ENCODE data around the gene DCXR. TPM values are rescaled to one million over a fixed set of nuclear protein-coding genes. Genes with fewer than 3 reads are reported as not detected.

DCXR gene
- total RNA-seq, 2 donors from 2014 or later: 114 to 125 TPM

DNA sequence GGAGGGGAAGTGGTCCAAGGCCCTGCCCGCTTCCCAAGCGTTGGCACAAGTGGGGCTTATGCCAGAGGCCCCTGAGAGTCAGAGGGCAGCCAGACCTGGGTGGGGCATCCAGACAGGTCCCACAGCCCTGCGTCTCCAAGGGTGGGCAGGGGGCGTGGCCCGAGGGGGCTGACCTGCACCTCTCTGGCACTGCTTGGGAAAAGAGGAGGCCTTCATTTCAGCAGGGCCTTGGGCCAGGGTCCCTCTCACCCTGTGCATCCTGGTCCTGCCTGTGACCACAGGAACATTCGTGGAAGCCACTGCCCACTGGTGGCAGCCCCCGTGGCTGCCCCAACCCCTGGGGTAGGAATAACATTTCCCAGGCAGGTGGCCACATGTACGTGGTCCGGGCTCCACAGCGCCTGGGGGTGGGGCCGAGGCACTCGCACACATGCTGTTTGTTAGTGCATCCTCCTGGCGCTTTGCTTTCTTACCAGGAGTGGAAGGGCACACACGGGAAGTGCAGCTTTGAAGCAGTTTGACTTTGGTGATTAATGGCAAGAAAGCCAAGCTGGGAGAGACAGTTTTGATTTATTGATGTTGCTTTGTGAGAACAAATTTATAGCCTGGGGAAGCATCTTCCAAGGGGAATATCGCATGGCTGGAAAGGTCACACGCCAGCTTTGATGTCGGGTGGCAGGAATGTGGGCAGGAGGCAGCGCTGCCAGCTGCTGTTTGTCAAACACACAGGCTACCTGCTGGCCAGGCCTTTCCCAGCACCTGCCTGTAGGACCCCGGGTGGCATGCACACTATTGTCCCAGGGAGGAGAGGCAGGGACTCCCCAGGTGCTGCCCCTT lies 19.1 kb downstream of the DCXR start:
- H3K36me3 Mint-ChIP-seq (ENCODE audit: insufficient read depth in 2 of 2): no peaks in the 10 kb centered on the region
- H3K27ac Mint-ChIP-seq: no peak overlapping the region

DNA sequence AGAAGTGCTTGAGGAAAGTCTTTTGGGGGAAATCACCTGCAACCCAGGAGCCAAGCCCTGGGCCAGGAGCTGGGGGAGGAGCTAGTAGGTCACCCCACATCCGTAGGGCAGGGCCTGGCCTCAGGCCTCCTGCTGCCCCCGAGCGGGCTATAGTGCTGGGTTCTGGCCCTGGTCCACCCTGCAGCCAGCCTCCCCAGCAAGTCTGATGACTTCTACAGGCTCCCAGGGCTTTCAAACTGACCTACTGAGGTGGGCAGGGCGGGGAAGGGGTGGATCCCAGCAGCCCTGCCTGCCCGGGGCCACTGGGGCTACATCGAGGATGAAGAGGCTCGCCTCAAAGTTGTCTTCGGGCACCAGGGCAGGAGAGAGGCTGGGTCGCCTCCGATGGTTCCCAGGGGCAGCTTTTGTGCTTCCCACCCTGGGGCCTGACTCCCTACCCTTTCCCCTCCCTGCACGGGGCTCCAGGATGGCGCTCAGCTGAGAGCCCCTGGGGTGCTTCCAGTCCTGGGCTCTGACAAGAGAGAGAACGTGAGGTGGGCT lies 19.8 kb downstream of the DCXR start:
- H3K27me3 Mint-ChIP-seq (ENCODE audit: low read depth): no peaks in the 10 kb centered on the region
- no peaks in the 10 kb centered on the region for H3K36me3 Mint-ChIP-seq (ENCODE audit: insufficient read depth in 2 of 2)
- no peak overlapping the region for H3K4me3 Mint-ChIP-seq
- H3K9me3 Mint-ChIP-seq: no peaks in the 10 kb centered on the region
- peaks cover 20% of the 10 kb centered on the region for H3K4me1 Mint-ChIP-seq (ENCODE audit: low read depth)
- DNase-seq (no peak), ATAC-seq (replicated peaks in 1 of 2) (no peak)
- H3K27ac Mint-ChIP-seq: no peak overlapping the region

More for the DNA sequence above, 19.1 kb downstream of the DCXR start:
- H3K9me3 Mint-ChIP-seq: no peaks in the 10 kb centered on the region
- ATAC-seq (replicated peaks in 1 of 2) (no peak), DNase-seq (no peak)
- H3K27me3 Mint-ChIP-seq (ENCODE audit: low read depth): no peaks in the 10 kb centered on the region
- peaks cover 20% of the 10 kb centered on the region for H3K4me1 Mint-ChIP-seq (ENCODE audit: low read depth)
- H3K4me3 Mint-ChIP-seq: no peak overlapping the region

DNA sequence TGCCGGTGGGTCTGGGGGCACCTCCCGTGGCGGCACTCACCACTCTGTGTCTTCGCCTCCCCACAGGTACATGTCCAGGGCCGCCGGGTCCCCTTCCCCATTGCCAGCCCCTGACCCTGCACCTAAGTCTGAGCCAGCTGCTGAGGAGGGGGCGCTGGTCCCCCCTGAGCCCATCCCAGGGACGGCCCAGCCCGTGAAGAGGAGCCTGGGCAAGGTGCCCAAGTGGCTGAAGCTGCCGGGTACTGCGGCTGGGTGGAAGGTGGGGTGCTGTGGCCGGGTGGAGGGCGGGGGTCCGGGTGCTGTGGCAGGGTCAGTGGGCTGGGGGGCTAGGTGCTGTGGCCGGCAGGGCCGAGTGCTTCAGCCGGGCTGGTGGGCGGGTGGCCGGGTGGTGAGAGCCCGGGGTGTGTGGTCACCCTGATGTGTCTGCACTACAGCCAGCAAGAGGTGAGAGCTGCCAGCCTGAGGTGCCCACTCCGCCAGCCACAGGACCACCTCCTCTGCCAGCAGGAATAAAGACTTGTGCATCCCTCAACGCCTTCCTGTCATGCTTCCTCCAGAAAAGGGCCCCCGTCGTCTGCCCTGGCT lies 20.5 kb downstream of the DCXR start:
- H3K9me3 Mint-ChIP-seq: no peaks in the 10 kb centered on the region
- DNase-seq (no peak), ATAC-seq (replicated peaks in 1 of 2) (no peak)
- no peak overlapping the region for H3K27ac Mint-ChIP-seq
- no peaks in the 10 kb centered on the region for H3K36me3 Mint-ChIP-seq (ENCODE audit: insufficient read depth in 2 of 2)
- peaks cover 18% of the 10 kb centered on the region for H3K4me1 Mint-ChIP-seq (ENCODE audit: low read depth)
- no peaks in the 10 kb centered on the region for H3K27me3 Mint-ChIP-seq (ENCODE audit: low read depth)
- no peak overlapping the region for H3K4me3 Mint-ChIP-seq

DNA sequence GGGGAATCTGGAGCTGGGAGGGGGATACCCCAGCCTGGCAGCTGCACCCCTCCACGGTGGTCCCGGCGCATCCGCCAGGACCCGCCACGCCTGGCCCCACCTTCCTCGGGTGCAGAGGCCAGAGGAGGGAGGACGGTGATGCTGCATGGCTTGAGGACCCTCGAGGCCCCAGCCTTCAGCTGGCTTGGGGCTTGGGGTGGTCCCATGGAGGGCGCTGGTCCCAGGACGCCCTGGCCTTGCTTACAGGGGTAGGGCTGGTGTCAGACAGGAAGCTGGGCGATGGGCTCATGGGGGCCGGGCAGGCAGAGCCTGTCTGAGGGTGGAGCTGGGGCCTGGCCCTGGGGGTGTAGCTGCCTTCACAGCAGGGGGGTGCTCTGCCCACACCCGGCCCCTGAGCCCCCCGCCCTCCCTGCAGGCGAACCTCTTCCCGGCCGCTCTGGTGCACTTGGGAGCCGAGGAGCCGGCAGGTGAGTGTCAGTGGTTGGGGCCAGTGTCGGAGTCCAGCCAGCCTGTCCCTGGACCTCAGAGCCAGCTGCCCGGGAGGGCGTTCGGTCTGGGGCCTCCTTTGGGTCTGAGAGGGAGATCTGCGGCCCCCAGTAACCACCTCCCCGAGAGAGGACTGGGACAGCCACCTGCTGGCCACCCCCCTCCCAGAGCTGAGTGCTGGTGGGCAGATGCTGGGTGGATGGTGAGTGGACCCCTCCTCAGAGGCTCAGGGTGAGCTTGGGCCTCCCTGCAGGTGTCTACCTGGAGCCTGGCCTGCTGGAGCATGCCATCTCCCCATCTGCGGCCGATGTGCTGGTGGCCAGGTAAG lies 21.2 kb downstream of the DCXR start:
- Mint-ChIP-seq H3K36me3 (ENCODE audit: insufficient read depth in 2 of 2) (no peaks in the 10 kb centered on the region), H3K27ac (no peak overlapping the region), H3K4me3 (no peak overlapping the region), H3K27me3 (ENCODE audit: low read depth) (no peaks in the 10 kb centered on the region), H3K4me1 (ENCODE audit: low read depth) (peaks cover 11% of the 10 kb centered on the region), H3K9me3 (no peaks in the 10 kb centered on the region)
- DNase-seq (no peak), ATAC-seq (replicated peaks in 1 of 2) (no peak)

DNA sequence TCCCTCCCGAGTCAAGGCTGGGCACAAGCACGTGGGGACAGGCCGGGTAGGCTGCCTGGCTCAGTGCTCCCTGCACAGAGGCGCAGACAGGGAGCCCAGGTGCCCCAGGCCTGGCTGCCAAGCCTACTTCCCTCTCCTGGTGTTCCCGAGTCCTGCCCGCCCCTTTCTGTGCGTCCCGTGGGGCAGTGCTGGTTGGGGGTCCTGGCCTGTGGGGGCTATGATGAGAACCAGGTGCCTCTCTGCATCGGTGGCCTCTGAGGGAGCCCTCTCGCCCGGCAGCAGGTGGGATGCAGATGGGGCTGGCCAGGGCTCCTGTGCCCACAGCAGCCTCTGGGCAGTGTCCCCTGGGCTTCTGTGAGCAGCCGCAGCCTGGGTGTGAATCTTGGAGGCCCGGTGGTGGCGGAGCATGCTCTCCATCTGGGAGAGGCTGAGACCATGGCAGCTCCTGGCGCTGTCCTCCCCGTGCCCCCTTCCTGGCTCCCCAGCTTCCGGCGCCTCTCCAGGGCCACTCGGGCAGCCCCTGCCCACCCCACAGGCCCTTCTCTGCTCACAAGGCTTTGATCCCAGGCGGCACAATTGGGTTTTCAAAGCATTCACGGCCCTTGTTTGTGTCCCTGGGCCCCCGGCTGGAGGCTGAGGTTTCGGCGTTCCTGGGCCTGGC lies 22.1 kb downstream of the DCXR start:
- DNase-seq: no peak
- H3K27ac Mint-ChIP-seq: no peak overlapping the region
- H3K9me3 Mint-ChIP-seq: no peaks in the 10 kb centered on the region
- H3K36me3 Mint-ChIP-seq (ENCODE audit: insufficient read depth in 2 of 2): no peaks in the 10 kb centered on the region
- no peaks in the 10 kb centered on the region for H3K27me3 Mint-ChIP-seq (ENCODE audit: low read depth)
- no peak for ATAC-seq (replicated peaks in 1 of 2)
- H3K4me1 Mint-ChIP-seq (ENCODE audit: low read depth): peaks cover 6% of the 10 kb centered on the region
- no peak overlapping the region for H3K4me3 Mint-ChIP-seq

DNA sequence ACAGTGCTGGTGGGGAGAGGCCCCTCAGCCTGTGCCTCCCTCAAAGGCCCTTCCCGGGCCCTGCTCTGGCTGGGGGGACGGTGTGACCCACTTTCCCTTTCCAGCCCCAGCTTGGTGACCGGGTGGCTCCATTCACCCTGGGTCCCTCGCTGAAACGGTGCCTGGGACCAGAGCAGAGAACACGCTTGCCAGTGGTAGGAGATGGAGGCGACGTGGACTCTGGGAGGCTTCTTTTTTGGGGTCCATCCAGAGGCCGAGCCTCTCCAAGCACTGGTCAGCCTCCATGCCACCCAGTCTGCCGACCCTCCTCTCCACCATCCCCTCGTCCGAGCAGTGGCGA lies 22.6 kb downstream of the DCXR start:
- no peak for DNase-seq
- Mint-ChIP-seq H3K27me3 (ENCODE audit: low read depth) (no peaks in the 10 kb centered on the region), H3K4me3 (no peak overlapping the region), H3K27ac (no peak overlapping the region), H3K36me3 (ENCODE audit: insufficient read depth in 2 of 2) (no peaks in the 10 kb centered on the region), H3K9me3 (no peaks in the 10 kb centered on the region), H3K4me1 (ENCODE audit: low read depth) (peaks cover under 1% of the 10 kb centered on the region)
- no peak for ATAC-seq (replicated peaks in 1 of 2)

DNA sequence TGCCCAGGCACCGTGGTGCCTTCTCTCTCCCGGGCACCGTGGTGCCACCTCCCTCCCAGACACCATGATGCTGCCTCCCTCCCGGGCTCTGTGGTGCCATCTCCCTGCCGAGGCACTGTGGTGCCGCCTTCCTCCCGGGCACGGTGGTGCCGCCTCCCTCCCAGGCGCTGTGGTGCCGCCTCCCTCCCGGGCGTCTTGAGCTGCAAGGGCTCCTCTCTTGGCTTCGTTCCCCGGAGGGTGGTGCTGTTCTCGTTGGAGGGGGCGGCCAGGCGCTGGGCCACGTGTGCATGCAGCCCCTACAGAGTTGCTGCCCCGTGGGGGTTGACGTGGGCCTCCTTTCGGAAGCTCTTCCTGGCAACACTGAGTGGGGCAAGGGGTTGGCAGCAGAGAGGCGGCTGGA lies 23.1 kb downstream of the DCXR start:
- Mint-ChIP-seq H3K4me3 (no peak overlapping the region), H3K27me3 (ENCODE audit: low read depth) (no peaks in the 10 kb centered on the region), H3K27ac (no peak overlapping the region), H3K9me3 (no peaks in the 10 kb centered on the region), H3K4me1 (ENCODE audit: low read depth) (no peaks in the 10 kb centered on the region), H3K36me3 (ENCODE audit: insufficient read depth in 2 of 2) (no peaks in the 10 kb centered on the region)
- no peak for DNase-seq
- no peak for ATAC-seq (replicated peaks in 1 of 2)

DNA sequence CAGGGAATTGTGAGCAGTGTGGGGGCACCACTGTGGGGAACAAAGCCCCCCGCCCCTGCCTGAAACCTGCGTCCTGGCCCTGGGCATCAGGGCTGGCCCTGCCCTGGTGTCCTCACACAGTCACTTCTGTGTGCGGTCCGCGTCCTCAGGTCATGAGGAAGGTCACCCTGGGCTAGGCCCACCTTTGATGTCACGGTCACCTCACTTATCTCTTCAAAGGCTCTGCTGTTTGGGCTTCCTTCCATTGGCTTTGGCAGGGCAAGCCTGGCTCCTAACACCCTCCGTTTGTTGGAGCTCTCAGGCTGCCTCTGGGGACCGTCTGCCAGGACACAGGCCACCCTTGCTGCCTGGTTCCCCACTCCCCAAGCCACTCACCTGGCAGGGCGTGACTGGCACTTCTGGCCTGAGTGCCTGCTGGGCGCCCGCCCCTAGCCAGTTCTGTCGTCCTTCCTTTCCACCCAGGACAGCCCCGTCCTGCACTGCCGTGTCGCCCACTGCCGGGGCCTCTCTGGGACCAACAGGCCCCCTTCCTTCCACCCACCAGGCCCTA lies 23.6 kb downstream of the DCXR start:
- no peak for ATAC-seq (replicated peaks in 1 of 2)
- Mint-ChIP-seq H3K4me1 (ENCODE audit: low read depth) (no peaks in the 10 kb centered on the region), H3K4me3 (no peak overlapping the region), H3K9me3 (no peaks in the 10 kb centered on the region), H3K36me3 (ENCODE audit: insufficient read depth in 2 of 2) (no peaks in the 10 kb centered on the region), H3K27ac (no peak overlapping the region), H3K27me3 (ENCODE audit: low read depth) (no peaks in the 10 kb centered on the region)
- no peak for DNase-seq

DNA sequence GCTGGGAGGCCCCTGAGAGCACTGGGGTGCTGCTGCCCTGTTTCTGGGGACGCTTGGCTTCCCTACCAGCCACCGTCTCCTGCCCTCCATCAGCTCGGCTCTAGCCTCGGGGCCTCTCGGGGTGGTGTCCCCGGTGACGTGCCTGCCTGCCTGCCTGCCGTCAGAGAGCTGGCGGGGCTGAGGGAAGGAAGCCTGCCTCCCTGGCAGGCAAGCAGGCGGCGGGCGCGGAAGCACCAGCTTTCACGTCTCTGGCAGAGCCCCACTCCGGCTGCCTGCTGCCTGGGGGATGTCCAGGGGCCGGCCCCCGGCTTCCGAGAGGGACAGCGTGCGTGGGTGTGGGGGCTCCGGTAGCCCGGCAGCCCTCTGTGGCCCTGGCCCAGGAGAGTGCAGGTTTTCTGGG lies 24.2 kb downstream of the DCXR start:
- Mint-ChIP-seq H3K27me3 (ENCODE audit: low read depth) (no peaks in the 10 kb centered on the region), H3K9me3 (no peaks in the 10 kb centered on the region), H3K4me1 (ENCODE audit: low read depth) (no peaks in the 10 kb centered on the region), H3K4me3 (no peak overlapping the region), H3K36me3 (ENCODE audit: insufficient read depth in 2 of 2) (no peaks in the 10 kb centered on the region), H3K27ac (no peak overlapping the region)
- ATAC-seq (replicated peaks in 1 of 2) (no peak), DNase-seq (no peak)

DNA sequence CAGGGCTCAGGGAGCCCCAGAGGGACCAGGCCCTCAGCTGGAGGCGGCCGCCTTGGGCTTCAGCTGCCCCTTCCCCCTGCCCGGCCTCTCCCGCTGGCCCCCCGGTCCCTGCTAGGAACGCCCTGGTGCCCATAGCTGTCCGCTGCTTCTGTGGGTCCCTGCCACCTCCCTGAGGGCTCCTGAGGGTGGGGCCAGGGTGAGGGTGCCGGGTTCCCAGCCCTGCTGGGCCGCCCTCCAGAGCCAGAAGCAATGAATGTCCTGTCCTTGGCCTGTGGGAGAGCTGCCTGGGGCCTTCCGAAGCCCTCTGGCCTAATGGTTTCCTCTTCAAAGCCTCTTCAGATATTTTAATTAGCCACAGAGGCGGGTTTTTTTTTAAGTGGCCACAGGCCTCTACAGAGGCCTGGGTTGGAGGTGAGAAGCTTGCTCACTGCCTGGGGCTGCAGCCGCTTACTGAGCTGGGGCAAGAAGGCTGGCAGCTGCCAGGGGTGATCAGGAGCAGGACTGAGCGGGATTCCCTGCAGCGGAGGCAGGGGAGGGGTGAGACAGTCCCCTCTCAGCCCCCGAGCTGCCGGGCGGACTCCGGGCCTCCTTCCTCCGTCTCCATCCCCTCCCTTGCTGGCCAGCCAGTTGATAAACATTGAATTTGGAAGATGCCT lies 24.7 kb downstream of the DCXR start:
- no peak for DNase-seq
- H3K4me1 Mint-ChIP-seq (ENCODE audit: low read depth): no peaks in the 10 kb centered on the region
- H3K27ac Mint-ChIP-seq: no peak overlapping the region
- no peaks in the 10 kb centered on the region for H3K36me3 Mint-ChIP-seq (ENCODE audit: insufficient read depth in 2 of 2)
- H3K9me3 Mint-ChIP-seq: no peaks in the 10 kb centered on the region
- no peak for ATAC-seq (replicated peaks in 1 of 2)
- H3K27me3 Mint-ChIP-seq (ENCODE audit: low read depth): no peaks in the 10 kb centered on the region
- no peak overlapping the region for H3K4me3 Mint-ChIP-seq

DNA sequence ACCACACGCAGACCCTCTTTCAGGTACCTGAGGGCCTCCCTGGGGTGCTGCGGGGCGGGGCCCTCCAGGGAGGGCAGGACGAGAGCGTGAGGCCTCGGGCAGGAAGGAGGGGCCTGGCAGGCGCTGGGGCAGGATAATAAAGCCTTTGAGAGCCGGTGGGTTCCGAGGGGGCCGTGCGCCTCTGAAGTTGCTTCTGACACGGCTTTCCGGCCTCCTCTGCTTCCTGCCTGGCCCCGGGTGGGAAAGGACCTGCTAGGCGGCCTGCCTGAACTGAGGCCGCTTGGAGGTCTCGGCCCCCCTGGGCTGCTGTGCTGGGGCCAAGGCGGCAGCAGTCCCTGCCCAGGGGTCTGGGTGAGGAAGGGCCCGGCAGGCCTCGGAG lies 25.2 kb downstream of the DCXR start:
- Mint-ChIP-seq H3K9me3 (no peaks in the 10 kb centered on the region), H3K4me3 (no peak overlapping the region), H3K36me3 (ENCODE audit: insufficient read depth in 2 of 2) (no peaks in the 10 kb centered on the region), H3K27ac (no peak overlapping the region), H3K27me3 (ENCODE audit: low read depth) (no peaks in the 10 kb centered on the region), H3K4me1 (ENCODE audit: low read depth) (no peaks in the 10 kb centered on the region)
- DNase-seq: no peak
- ATAC-seq (replicated peaks in 1 of 2): no peak

DNA sequence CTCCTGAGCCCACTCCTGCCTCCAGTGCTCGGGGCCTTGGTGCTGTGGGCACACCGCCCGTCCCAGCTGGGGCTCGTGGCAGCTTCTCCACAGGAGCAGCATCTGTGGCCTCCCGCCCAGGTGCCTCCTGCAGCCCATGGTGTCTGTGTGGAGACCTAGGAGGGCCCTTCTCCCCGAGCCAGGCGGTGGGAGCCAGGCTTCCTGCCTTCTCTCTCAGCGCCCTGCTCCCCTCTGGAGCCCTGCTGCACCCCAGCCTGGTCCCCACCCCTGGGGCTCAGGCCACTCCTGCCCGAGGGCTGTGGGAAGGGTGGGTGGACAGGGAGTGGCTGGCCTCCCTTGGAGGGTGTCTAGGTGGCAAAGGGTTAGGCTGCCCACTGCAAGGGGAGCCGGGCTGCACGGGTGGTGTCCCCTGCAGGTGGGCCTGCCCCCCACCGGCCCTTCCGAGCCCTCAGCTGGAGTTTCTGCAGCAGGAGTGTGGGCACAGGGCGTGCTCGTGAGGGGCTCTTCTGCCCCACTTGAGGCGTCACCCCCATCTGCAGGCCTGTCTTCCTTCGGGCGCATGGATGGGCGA lies 25.8 kb downstream of the DCXR start:
- Mint-ChIP-seq H3K4me1 (ENCODE audit: low read depth) (no peaks in the 10 kb centered on the region), H3K36me3 (ENCODE audit: insufficient read depth in 2 of 2) (no peaks in the 10 kb centered on the region)

More for the DNA sequence above, 25.8 kb downstream of the DCXR start:
- no peaks in the 10 kb centered on the region for H3K9me3 Mint-ChIP-seq
- no peak for DNase-seq
- no peak for ATAC-seq (replicated peaks in 1 of 2)
- no peak overlapping the region for H3K27ac Mint-ChIP-seq
- no peaks in the 10 kb centered on the region for H3K27me3 Mint-ChIP-seq (ENCODE audit: low read depth)
- no peak overlapping the region for H3K4me3 Mint-ChIP-seq

Data from activated T-cell treated with anti-CD3 and anti-CD28 coated beads, Interleukin-2, amount 50 U/mL, for 72 hours (primary cell).